Progenitor cell of endocrine pancreas (in vitro differentiated cells): ENCODE data around the gene SQSTM1. TPM values are rescaled to one million over a fixed set of nuclear protein-coding genes. Genes with fewer than 3 reads are reported as not detected.

Experiments
- DNase-seq: peaks from one replicate; pipeline ENCODE4 v3.0.0; 2021; ENCODE audit warnings: low spot score; ENCODE audit not compliant: unreplicated experiment
- H3K27ac Mint-ChIP-seq: 2 replicates; pipeline ENCODE4 v1.8.0; 2021; ENCODE audit warnings: mild to moderate bottlenecking, moderate library complexity, mixed read lengths
- H3K27me3 Mint-ChIP-seq: 2 replicates; pipeline ENCODE4 v1.8.0; 2021; ENCODE audit warnings: mixed read lengths
- H3K36me3 Mint-ChIP-seq: 2 replicates; pipeline ENCODE4 v1.8.0; 2022; ENCODE audit warnings: mixed read lengths; ENCODE audit not compliant: insufficient read depth
- H3K4me1 Mint-ChIP-seq: 2 replicates; pipeline ENCODE4 v1.8.0; 2021; ENCODE audit warnings: low read depth, mixed read lengths
- H3K4me3 Mint-ChIP-seq: 2 replicates; pipeline ENCODE4 v1.8.0; 2021; ENCODE audit warnings: low read depth, mild to moderate bottlenecking, moderate library complexity, mixed read lengths
- H3K9me3 Mint-ChIP-seq: 2 replicates; pipeline ENCODE4 v1.8.0; 2021; ENCODE audit warnings: low read depth, mixed read lengths
- total RNA-seq: library from RNA; stranded (reverse); gene quantifications from 2 replicates; pipeline ENCODE4 v1.2.1, GENCODE V29; 2021
- TF ChIP-seq, protein P1 (sequence below): fragments of 200-600 bp; sonication (generic); IDR thresholded peaks from one replicate; pipeline ENCODE4 v1.5.0; 2021; ENCODE audit warnings: antibody characterized with exemption, mild to moderate bottlenecking; ENCODE audit not compliant: unreplicated experiment

The SQSTM1 gene
- total RNA-seq, 1 donor from 2014 or later, result 113 TPM

DNA sequence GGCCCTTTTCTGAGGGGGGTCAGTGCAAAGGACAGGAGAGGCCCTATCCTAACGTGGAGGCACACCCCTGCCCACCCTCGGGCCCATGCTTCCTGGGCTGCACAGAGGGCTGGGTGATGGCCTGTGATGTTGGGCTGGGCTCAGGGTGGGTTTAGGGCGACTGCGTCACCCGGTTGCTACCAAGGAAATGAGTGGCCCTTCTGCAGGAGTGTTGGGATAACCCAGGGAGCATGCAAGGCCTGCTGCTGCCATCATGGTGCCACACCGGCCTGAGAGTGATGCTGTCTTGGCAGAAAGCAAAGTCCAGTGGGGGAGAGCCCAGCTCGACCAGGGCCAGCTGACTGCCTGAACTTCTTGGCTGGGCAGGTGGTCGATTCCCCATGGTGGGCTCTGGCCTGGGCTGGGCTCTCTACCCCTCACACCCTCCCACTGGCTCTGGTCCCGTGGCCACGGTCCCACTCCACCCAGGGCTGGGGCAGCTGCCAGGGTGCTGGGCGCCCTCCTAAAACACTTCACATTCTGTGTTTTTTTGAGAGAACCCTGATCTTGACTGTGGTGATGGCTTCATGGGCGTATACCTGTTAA is 59.5 kb downstream of the SQSTM1 start:
- Mint-ChIP-seq H3K27ac (no peak overlapping the region), H3K9me3 (peaks cover 22% of the 10 kb centered on the region), H3K36me3 (peaks cover 39% of the 10 kb centered on the region), H3K4me1 (no peaks in the 10 kb centered on the region), H3K4me3 (no peak overlapping the region), H3K27me3 (no peaks in the 10 kb centered on the region)
- no peak for DNase-seq
- TF ChIP-seq, protein P1, sequence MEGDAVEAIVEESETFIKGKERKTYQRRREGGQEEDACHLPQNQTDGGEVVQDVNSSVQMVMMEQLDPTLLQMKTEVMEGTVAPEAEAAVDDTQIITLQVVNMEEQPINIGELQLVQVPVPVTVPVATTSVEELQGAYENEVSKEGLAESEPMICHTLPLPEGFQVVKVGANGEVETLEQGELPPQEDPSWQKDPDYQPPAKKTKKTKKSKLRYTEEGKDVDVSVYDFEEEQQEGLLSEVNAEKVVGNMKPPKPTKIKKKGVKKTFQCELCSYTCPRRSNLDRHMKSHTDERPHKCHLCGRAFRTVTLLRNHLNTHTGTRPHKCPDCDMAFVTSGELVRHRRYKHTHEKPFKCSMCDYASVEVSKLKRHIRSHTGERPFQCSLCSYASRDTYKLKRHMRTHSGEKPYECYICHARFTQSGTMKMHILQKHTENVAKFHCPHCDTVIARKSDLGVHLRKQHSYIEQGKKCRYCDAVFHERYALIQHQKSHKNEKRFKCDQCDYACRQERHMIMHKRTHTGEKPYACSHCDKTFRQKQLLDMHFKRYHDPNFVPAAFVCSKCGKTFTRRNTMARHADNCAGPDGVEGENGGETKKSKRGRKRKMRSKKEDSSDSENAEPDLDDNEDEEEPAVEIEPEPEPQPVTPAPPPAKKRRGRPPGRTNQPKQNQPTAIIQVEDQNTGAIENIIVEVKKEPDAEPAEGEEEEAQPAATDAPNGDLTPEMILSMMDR, result no peak

DNA sequence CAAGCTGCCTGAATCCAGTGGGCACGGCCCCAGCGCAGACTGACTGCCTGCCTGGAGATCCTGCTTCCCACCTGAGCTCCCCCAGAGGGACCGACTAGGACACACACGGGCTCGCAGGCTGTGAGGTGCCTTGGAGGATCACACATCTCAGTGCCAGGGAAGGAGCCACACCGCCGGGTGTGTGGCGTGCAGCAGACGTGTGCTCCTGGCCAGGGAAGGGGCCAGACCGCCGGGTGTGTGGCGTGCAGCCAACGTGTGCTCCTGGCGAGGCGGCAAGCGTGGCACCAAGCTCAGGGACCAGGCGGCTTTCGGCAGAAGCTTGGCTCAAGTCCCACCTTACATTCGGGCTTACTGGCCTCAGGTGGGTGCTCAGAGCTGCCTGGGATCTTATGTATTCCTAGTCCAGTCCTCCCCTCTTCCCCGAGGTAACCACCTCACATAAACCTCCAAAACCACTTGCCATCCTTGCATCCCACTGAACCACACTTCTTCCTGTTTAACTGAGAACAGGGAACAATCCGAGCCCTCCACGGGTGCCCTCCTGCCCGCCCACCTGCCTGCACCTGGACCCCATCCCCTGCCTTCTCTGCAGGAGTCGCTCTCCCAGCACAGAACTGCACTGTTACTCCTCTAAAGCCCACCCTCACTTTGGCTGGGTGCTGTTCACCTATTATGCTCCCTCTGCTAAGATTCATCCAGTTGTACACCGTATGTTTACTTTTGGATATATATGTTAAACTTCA is 60.3 kb downstream of the SQSTM1 start:
- Mint-ChIP-seq H3K9me3 (peaks cover 24% of the 10 kb centered on the region), H3K36me3 (peaks cover 46% of the 10 kb centered on the region), H3K27ac (no peak overlapping the region), H3K27me3 (no peaks in the 10 kb centered on the region), H3K4me1 (no peaks in the 10 kb centered on the region), H3K4me3 (no peak overlapping the region)
- TF ChIP-seq, protein P1, result no peak
- DNase-seq, result no peak

DNA sequence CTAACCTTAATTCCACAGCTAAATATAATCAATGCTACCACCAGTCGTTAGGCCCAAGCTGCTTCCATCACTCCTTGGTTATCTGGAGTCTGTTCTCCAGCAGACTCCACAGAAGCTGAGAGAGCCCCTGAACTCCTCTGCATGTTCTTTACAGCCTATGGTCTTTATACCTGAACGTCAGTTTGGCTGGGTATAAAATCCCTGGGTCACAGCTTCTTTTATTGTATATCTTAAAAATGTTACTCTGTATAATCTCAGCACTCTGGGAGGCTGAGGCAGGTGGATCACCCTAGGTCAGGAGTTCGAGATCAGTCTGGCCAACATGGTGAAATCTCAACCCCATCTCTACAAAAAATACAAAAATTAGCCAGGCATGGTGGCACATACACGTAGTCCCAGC is 61.6 kb downstream of the SQSTM1 start:
- Mint-ChIP-seq H3K27ac (no peak overlapping the region), H3K4me1 (no peaks in the 10 kb centered on the region), H3K27me3 (no peaks in the 10 kb centered on the region), H3K9me3 (peaks cover 25% of the 10 kb centered on the region), H3K36me3 (peaks cover 56% of the 10 kb centered on the region), H3K4me3 (no peak overlapping the region)
- no peak for DNase-seq
- TF ChIP-seq, protein P1, result no peak

DNA sequence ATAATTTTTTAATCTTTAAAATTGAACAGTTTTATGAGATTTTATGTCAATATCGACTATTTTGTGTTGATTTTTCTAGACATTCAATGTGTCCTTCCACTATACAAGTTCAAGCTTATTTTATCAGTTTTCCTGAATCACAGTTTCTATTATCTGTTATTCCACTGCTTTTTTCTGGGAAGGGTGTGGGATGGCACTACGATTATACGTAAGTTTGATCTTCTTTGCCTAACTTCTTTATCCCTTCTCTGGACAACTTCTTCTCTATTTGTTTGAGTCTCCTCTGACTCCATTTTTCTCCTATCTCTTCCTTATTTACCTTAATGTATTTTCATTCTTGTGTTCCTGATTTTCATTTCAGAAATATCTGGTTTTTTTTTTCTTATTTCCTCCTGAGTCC is 62.5 kb downstream of the SQSTM1 start:
- TF ChIP-seq, protein P1, result no peak
- Mint-ChIP-seq H3K36me3 (peaks cover 56% of the 10 kb centered on the region), H3K4me1 (no peaks in the 10 kb centered on the region), H3K4me3 (no peak overlapping the region), H3K27ac (no peak overlapping the region), H3K27me3 (no peaks in the 10 kb centered on the region), H3K9me3 (peaks cover 25% of the 10 kb centered on the region)
- no peak for DNase-seq

DNA sequence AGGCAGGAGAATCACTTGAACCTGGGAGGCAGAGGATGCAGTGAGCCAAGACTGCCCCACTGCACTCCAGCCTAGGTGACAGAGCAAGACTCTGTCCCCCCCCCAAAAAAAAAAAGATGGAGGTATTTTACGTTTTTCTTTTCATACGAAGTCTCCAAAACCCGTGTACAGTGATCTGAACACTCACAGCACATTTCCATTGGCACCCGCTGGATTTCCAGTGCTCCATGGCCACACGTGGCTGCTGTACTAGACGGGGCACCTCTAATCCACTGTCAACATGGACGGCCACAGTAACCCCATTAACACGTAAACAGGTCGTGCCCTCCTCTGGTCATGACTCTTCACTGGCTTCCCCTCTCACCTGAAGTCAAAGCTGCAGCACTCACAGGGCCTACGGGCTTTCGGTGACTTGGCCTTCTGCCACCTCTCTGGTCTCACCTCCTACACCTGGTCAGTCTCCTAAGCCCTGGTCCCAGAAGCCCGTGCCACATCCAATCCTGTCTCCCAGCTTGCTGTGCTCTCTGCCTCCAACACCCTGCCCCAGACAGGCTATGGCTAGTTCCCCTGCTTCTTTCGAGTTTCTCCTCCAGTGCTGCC is 64.9 kb downstream of the SQSTM1 start:
- TF ChIP-seq, protein P1, result no peak
- DNase-seq, result no peak
- H3K9me3 Mint-ChIP-seq, result peaks cover 25% of the 10 kb centered on the region
- no peaks in the 10 kb centered on the region for H3K27me3 Mint-ChIP-seq
- peak overlapping the region; percentile 25 for H3K27ac Mint-ChIP-seq
- no peaks in the 10 kb centered on the region for H3K4me1 Mint-ChIP-seq
- H3K36me3 Mint-ChIP-seq, result peaks cover 60% of the 10 kb centered on the region
- no peak overlapping the region for H3K4me3 Mint-ChIP-seq
